Neural progenitor cell (in vitro differentiated cells): ENCODE measurements around the gene ZNF215.

ENCODE experiments used
- EZH2 ChIP-seq: fragments of 200-600 bp; sonication (generic); IDR thresholded peaks from 2 replicates; pipeline ENCODE4 v1.6.1; 2017; ENCODE audit warnings: antibody characterized with exemption, mild to moderate bottlenecking, moderate library complexity
- EZH2phosphoT487 ChIP-seq: fragments of 200-600 bp; sonication (generic); IDR thresholded peaks from 2 replicates; pipeline ENCODE4 v1.6.1; 2017; ENCODE audit warnings: antibody characterized with exemption
- TF ChIP-seq, protein P1 (sequence below): fragments of 200-600 bp; sonication (generic); IDR thresholded peaks from 2 replicates; pipeline ENCODE4 v1.5.1; 2017; ENCODE audit warnings: antibody characterized with exemption, mild to moderate bottlenecking

DNA sequence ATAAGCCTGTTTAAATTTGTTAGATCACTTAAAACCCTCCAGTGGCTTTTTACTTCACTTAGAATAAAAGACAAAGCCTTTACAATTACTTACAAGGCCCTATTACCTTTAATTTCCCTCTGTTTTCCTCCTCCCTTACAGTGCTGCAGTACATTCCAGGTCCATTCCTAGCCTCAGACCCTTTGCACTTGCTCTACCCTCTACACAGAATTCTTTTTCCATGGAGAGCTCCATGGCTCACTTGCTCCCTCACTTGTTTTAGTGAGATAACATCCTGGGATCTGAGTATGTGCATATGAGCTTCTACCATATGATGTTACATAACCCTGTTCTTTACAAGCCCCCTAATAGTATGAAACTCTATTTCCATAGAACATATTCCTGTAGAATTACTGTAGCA lies 69.5 kb downstream of the ZNF215 start:
- TF ChIP-seq, protein P1, sequence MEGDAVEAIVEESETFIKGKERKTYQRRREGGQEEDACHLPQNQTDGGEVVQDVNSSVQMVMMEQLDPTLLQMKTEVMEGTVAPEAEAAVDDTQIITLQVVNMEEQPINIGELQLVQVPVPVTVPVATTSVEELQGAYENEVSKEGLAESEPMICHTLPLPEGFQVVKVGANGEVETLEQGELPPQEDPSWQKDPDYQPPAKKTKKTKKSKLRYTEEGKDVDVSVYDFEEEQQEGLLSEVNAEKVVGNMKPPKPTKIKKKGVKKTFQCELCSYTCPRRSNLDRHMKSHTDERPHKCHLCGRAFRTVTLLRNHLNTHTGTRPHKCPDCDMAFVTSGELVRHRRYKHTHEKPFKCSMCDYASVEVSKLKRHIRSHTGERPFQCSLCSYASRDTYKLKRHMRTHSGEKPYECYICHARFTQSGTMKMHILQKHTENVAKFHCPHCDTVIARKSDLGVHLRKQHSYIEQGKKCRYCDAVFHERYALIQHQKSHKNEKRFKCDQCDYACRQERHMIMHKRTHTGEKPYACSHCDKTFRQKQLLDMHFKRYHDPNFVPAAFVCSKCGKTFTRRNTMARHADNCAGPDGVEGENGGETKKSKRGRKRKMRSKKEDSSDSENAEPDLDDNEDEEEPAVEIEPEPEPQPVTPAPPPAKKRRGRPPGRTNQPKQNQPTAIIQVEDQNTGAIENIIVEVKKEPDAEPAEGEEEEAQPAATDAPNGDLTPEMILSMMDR, result no peak
- TF ChIP-seq EZH2 (no peak), EZH2phosphoT487 (no peak)
